Measurements from ENCODE around the gene FGGY.
"Not testable (repeated sequence)": the region's sequence is repeated elsewhere in the genome, so short reads cannot be mapped to it uniquely, and the experiment has no call there.

The FGGY gene

GRCh38 chr1:59545830-59546229 is 248.9 kb downstream of the FGGY start:
- DNase-seq (ENCODE audit: low spot score), result no peak

- DNase-seq (ENCODE audit: low spot score), result no peak
These were observed 252.4 kb downstream of the FGGY start for GRCh38 chr1:59549066-59549837.

- DNase-seq (ENCODE audit: low spot score), result no peak
These were observed 253.0 kb downstream of the FGGY start for GRCh38 chr1:59549903-59550302.

DNA sequence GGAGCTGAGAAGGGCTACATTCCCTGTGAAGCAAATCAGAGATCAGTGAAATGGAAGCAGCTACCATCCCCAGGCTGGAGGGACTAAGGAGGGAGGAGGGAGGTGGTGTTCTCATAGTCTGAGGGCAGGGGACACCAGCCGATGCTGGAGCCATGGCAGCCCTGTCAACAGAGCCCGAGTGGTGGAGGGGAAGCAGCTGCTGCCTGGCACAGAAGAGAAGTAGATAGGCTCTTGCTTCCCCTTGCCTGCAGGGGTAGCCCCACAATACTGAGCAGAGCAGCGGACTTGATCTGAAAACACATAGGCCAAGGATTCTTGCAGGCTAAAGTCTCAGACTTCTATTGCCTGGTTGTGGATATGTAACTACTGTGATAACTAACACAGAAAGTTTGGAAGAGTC is 255.1 kb downstream of the FGGY start:
- no peak for DNase-seq (ENCODE audit: low spot score)

DNA sequence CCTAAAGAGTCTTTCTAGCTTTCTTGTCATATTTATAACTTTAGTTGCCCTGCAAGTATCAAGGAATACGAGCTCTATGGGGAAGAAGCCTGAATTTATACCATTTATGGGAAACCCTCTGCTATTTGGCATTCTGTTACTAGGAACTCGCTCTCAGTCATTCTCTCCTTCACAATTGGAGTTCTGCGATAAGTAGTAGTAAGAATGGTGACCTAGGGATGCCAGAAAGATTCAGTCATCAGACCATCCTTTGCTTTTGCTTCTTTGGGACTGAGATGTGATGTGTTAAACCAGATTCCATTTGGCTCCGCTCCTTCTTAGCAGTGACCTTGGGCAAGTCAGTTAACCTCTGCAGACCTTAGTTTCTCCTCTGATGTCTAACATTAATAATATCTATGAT is 256.5 kb downstream of the FGGY start:
- no peak for DNase-seq (ENCODE audit: low spot score)

GRCh38 chr1:59554011-59554663 is 257.2 kb downstream of the FGGY start:
- DNase-seq (ENCODE audit: low spot score), result no peak

- no peak for DNase-seq (ENCODE audit: low spot score)
These were observed 257.9 kb downstream of the FGGY start for GRCh38 chr1:59554752-59555151.

DNA sequence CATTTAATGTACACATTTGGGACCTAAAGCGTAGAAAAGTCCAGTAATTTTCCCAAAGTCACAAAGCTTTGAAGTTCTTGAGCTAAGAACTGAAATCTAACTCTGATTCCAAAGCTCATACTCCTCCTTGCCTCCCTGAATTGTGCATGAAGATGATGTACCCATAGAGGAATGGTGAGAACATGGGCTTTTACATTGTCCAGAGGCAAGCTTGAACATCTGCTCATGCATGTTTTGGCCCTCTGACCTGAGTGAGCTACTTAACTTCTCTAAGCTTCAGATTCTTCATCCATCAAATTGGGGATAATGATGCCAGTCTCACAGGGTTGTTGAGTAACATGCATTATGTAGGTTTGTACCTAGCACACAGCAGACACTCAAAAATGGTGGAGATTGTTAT is 259.5 kb downstream of the FGGY start:
- no peak for DNase-seq (ENCODE audit: low spot score)

GRCh38 chr1:59556802-59557548 is 260.1 kb downstream of the FGGY start:
- no peak for DNase-seq (ENCODE audit: low spot score)

- no peak for DNase-seq (ENCODE audit: low spot score)
These were observed 260.6 kb downstream of the FGGY start for GRCh38 chr1:59557549-59557885.

DNA sequence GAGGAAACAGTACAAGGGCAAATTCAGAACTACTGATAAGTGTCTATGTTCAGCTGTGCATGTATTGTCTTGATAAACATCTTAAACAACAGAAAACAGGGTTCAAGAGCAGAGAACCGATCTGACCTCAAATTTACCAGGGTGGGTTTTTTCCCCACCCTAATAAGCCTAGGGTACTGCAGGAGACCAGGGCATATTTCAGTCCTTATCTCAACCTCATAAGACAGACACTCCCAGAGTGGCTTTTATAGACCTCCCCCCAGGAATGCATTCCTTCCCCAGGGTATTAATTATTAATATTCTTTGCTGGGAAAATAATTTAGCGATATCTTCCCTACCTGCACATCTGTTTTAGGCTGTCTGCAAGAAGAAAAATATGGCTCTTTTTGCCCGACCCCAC is 261.7 kb downstream of the FGGY start:
- not testable (repeated sequence) for DNase-seq (ENCODE audit: low spot score)

GRCh38 chr1:59560807-59561450 is 264.0 kb downstream of the FGGY start:
- DNase-seq (ENCODE audit: low spot score), result no peak

GRCh38 chr1:59561796-59562195 is 264.9 kb downstream of the FGGY start:
- DNase-seq (ENCODE audit: low spot score), result no peak

DNA sequence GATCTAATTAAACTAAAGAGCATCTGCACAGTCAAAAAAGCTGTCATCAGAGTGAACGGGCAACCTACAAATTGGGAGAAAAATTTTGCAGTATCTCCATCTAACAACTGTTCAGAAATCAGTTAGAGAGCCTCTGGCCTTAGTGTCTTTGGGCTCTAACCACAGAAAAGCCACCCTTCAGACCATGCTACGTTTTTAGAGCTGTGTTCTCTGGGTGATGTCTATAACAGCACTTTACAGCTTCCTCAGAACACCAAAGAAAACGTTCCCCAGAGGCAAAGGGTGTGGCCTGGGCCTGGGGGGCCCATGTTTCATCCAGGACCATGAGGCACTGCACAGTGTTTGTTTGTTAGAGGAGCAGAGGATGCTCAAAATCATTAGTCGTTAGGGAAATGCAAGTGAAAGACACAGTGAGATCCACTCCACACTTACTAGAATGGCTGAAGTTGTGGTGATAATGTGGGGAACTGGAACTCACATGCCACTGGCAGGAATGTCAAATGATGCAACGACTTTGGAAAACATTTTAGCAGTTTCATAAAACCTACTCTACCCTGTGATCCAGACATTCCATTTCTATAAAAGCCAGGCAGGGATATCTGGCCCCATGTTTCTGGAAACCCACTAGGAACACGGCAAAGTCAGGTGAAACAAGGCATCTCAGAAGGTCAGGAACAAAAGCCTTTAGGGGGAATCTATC is 267.4 kb downstream of the FGGY start:
- no peak for DNase-seq (ENCODE audit: low spot score)

GRCh38 chr1:59565611-59566410 is 268.9 kb downstream of the FGGY start:
- DNase-seq (ENCODE audit: low spot score), result no peak

DNA sequence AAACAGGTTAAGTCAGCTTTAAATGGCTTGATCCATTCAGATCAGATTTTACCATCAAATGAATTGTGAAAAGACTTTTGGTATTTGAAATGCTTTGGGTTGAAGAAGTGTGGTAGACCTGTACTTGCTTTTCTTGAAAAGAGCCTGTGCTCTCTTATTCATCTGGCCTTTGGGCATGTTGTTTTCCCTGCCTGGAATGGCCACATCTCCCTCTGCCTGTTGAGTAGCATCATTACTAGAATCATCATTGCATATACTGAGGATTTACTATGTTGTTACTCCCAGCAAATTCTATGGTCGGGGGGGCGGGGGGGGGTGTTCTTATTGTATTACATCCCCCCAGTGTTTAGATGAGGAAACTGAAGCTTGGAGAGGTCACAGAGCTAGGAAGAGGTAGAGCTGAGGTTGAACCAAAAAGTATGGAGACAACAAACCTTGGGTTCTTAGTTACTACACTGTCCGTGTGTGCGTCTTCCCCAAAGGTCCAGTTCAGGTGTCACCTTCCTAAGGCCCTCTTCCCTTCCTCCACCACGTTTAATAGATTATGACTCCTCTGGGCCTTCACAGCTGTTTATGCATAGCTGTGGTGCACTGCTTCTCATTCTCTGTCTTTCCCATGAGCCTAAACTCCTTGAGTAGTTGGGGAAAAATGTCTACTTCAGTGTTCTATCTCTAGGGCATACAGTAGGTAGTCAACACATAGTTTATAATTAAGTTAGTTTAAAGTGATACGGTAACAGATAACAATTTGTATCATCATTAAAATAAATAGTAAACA is 271.5 kb downstream of the FGGY start:
- DNase-seq (ENCODE audit: low spot score), result no peak

DNA sequence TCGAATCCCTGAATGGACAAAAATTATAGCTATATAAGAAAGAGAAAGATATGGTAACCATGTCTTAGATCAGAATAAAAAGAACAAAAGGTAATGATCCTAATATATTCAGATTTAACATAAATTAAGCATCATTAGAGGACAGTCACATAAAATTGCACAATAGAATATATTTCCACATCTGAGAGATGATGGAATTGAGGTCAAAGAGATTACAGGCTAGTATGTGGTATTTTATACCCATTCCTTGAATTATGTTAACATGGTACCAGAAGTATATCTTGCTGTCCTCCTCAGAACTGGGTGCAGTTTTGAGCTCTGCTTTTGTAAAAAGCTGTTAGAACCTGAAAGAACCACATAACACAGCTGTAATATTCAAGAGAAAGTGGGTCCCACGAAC is 272.3 kb downstream of the FGGY start:
- DNase-seq (ENCODE audit: low spot score), result no peak

DNA sequence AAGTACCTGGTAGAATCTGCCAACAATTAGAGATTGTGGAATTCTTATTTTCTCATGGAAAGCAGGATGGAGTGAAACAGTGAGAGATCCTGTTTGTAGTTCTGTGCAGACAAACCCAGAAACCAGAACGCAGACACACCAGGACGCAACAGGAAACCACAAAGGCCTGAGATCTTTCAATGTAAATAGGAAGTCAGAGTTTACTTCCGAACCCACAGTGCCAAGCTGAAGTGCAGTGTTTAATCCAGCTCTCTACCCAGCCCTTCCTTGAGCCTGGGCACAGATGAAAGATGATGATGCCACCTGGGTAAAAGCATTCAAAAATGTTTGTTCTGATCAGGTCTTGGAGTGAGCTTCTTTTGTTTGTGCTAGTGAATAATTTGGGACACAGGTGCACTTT is 273.6 kb downstream of the FGGY start:
- DNase-seq (ENCODE audit: low spot score), result no peak

DNA sequence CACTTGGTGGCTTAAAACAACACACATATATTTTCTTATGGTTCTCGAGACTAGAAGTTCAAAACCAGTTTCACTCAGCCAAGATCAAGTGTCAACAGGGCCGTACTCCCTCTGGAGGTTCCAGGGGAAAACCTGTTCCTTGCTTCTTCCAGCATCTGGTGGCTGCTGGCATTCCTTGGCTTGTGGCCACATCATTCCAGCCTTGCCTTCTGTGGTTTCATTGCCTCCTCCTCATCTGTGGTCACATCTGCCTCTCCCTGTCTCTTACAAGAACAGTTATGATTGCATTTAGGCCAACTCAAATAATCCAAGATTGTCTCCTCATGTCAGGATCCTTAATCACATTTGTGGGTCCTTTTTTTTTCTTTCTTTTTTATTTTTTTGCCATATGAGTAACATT is 277.2 kb downstream of the FGGY start:
- DNase-seq (ENCODE audit: low spot score), result no peak

DNA sequence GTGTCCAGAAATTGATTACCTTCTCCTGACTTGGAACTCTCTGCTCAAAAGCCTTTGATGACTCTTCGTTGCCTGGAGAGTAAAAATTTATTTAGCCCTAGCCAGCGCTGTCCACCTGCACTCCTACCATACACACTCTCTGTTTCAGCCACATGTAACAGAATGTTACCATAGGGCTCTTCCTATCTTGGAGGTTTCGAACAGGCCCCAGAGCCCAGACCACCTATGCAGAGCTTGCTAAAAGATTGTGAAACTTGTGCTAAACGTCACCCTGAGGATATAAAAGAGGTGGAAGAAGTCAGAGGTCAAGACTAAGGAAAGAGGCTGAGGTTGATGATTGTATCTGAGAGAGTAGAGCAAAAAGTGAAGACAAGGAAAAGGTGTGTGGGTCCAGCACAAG is 280.9 kb downstream of the FGGY start:
- DNase-seq (ENCODE audit: low spot score), result no peak

GRCh38 chr1:59579222-59579621 is 282.3 kb downstream of the FGGY start:
- DNase-seq (ENCODE audit: low spot score), result no peak

Measured in HuH-7.5 (cell line).